NCI-H2171 (cell line): Measurements from ENCODE around the gene RHBDD2.
A peak's percentile ranks its signal among the peaks of the same experiment; 100 is the strongest.
"Not testable (repeated sequence)": the region's sequence is repeated elsewhere in the genome, so short reads cannot be mapped to it uniquely, and the experiment has no call there.

Experiments
- DNase-seq: peaks from one replicate; lab custom pipeline; 2025; lab: John Stamatoyannopoulos, UW

RHBDD2 gene

DNA sequence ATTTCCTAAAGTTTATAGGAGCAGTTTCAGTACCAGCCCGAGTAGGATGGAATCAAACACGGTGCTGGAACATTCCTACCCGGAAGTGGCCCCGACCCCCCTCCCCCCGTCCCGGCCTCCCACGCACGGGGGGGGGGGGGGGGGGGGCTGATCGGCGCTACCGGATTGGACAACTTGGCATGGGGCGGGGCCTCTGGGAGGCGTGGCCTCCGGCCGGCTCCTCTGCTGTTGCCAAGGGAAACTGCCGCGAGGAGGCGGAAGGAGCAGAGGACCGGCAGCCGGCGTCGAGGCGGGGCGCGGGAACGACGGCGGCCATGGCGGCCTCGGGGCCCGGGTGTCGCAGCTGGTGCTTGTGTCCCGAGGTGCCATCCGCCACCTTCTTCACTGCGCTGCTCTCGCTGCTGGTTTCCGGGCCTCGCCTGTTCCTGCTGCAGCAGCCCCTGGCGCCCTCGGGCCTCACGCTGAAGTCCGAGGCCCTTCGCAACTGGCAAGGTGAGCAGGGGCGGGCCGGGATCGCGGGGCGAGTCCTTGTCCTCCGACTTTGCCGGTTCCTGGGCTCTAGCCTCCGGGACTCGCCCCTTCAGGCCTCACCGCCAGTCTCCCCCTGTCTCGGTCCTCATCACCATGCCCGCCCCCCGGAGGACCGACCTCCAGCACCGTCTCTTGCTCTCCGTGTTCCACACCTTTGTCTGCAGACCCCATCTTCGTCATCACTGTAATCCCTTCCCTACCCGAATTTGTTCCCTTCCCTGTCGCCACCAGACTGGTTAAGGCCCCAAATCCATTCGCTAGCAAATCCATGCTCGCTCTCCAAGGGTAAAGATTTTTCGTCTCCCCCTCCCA lies at the start of gene RHBDD2:
TSS of gene RHBDD2 (plus strand) at position 266 of the 843 bp plus-strand sequence. CDS start at position 315, 49 bp downstream.
- peak; percentile 88 for DNase-seq

DNA sequence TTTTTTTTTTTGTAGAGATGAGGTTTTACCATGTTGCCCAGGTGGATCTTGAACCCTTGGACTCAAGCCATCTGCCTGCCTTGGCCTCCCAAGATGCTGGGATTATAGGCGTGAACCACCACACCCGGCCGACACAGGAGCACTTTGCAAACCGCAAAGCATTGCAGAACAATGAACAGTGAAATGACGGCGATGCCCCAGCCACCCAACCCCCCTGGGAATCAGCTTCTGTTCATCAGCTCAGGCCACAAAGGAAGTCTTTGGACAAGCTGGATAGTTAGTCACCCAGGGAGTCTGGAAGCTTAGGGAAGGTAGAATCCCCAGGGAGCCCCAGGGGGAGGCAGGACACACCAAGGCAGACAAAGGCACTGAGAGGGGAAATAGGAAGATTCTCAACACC lies 49.2 kb upstream of the RHBDD2 start:
- DNase-seq, result not testable (repeated sequence)

DNA sequence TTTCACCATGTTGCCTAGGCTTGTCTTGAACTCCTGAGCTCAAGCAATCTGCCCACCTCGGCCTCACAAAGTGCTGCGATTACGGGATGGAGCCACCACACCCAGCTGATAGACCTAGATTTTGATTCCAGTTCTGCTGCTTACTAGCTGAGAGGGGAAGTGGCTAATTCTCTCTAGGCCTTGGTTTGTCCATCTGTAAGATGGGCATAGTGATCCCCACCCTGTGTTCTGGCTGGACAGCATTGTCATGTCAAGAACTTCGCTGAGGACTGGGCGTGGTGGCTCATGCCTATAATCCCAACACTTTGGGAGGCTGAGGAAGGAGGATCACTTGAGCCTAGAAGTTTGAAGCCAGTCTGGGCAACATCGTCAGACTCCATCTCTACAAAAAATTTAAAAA lies 47.9 kb upstream of the RHBDD2 start:
- peak; percentile 19 for DNase-seq

DNA sequence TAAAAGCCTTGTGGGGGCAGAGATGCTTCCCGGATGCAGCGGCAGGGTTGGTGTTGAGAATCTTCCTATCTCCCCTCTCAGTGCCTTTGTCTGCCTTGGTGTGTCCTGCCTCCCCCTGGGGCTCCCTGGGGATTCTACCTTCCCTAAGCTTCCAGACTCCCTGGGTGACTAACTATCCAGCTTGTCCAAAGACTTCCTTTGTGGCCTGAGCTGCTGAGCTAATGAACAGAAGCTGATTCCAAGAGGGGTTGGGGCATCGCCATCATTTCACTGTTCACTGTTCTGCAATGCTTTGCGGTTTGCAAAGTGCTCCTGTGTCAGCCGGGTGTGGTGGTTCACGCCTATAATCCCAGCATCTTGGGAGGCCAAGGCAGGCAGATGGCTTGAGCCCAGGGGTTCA lies 45.2 kb upstream of the RHBDD2 start:
- DNase-seq, result not testable (repeated sequence)

DNA sequence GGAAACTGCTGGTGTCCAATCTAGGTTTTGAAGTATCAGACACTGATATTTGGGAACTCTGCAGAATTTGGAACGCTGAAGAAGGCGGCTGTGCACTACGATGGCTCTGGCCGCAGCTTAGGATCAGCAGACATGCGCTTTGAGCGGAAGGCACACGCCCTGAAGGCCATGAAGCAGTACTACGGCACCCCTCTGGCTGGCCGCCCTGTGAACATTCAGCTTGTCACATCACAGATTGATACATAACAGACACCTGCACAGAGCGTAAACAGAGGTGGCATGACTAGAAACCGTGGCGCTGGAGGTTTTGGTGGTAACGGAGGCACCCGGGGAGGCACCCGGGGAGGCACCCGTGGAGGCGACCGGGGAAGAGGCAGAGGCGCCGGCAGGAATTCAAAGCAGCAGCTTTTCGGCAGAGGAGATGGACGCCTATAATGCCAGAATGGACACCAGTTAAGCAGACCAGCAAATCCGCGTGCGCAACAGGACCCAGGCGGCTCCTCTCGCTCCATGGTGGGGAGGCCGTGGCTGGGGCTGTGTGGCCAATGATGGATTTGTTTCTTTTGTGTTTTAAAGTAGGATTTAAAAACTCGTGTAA lies 43.0 kb upstream of the RHBDD2 start:
- DNase-seq, result no peak

DNA sequence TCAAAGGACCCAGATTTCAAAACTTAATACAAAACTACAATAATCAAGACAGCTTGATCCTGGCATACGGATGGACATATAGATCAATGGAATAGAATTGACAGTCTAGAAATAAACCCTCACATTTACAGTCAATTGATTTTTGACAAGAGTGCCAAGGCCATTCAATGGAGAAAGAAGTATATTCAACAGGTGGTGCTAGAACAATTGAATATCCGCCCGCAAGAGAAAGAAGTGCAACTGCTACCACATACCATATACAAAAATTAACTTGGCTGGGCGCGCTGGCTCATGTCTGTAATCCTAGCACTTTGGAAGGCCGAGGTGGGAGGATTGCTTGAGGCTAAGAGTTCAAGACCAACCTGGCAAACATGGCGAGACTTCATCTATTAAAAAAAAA lies 42.0 kb upstream of the RHBDD2 start:
- no peak for DNase-seq

DNA sequence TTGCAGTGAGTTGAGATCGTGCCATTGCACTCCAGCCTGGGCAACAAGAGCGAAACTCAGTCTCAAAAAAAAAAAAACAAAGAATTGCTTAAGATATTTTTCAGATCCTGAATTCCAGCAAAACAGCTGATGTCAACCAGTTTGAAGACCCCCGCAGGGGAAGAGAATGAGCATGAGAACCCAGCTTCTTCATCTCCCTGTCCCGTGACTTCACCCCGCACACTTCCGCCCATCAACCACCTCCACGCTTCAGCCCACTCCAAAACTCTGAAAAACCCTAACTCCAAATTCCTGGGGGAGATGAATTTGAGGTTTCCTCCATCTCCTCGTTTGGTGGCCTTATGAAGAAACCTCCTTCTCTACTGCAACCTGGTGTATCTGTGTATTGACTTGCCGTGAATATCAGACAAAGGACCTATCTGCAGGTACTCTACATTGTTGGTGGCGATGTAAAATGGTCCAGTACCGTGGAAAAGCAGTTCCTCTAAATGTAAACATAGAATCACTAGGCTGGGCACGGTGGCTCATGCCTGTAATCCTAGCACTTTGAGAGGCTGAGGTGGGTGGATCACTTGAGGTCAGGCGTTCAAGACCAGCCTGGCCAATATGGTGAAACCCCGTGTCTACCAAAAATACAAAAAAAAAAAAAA lies 40.4 kb upstream of the RHBDD2 start:
- DNase-seq, result not testable (repeated sequence)

DNA sequence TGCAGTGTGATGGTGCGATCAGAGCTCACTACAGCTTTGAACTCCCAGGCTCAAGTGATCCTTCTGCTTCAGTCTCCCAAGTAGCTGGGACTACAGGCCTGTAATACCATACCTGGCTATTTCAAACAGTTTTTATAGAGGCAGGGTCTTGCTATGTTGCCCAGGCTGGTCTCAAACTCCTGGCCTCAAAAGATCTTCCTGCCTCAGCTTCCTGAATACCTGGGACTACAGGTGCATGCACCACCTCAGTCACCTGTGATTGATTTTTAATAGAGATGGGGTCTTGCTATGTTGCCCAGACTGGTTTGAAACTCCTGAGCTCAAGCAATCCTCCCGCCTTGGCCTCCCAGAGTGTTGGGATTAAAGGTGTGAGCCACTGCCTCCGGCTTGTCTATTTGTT lies 38.8 kb upstream of the RHBDD2 start:
- no peak for DNase-seq

DNA sequence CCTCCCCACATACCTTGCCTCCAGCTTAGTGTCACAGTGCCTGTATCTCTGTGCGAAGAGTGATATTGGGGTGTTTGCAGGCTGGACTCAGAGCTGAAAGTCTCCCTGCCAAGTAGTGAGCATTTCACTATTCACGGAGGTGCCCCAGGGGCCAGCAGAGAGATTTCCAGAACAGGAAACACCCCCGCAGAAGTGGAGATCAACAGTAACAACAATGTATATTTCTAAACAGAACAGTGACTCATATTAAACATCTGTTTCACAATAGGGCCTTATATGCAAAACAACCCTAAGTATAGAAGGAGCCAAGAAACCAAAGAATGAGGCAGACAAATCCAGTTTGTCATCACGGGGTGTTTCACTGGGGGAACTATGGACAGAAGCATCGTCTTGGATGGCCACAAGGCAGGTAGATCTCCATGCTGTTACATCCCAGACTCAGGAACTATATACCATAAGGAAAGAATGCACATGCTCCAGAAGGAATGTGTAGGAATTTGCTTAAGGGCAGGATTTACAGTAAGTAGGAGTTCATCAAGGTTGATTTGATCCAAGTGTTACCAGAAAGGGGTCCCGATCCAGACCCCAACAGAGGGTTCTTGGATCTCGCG lies 35.9 kb upstream of the RHBDD2 start:
- no peak for DNase-seq

DNA sequence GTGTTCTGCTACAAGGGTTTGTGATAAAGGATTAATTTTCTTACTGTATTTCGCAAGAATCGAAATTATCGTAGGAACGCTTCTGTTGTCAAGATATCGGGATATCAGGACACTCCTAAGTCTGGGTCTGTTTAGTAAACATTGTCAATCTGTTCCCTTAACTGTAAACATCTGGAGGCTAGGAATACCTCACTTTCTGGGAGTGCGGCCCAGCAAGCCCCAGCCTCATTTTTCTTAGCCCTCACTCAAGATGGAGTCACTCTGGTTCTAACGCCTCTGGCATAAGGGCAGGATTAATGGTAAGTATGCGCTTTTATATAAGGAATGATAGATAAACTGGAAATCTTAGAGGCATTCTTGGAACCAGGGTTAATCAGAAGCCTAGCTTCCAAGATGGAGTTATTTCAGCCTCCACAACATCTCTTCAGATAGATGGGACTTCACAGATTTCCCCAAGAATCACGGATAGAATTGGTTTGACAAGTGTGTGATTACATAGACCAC lies 35.2 kb upstream of the RHBDD2 start:
- no peak for DNase-seq

DNA sequence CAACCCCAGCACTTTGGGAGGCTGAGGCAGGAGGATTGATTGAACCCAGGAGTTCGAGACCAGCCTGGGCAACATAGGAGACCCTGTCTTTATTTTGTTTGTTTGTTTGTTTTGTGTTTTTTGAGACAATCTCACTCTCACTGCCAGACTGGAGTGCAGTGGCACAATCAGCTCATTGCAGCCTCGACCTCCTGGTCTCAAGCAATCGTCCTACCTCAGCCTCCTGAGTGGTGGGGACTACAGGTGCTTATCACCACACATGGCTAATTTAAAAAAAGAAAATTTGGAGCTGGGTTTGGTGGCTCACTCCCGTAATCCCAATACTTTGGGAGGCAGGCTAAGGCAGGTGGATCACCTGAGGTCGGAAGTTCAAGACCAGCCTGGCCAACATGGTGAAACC lies 34.7 kb upstream of the RHBDD2 start:
- DNase-seq, result no peak

DNA sequence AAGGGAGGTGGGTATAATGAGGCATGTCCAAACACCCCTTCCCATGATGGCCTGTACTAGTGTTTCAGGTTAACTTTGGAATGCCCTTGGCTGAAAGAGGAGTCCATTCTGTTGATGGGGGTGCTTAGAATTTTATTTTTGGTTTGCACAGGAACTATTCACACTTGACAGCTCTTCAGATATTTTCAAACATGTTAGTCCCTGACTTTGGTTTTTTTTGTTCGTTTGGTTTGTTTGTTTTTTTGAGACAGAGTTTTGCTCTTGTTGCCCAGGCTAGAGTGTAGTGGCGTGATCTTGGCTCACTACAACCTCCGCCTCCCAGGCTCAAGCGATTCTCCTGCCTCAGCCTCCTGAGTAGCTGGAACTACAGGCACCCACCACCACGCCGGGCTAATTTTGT lies 33.7 kb upstream of the RHBDD2 start:
- DNase-seq, result not testable (repeated sequence)

DNA sequence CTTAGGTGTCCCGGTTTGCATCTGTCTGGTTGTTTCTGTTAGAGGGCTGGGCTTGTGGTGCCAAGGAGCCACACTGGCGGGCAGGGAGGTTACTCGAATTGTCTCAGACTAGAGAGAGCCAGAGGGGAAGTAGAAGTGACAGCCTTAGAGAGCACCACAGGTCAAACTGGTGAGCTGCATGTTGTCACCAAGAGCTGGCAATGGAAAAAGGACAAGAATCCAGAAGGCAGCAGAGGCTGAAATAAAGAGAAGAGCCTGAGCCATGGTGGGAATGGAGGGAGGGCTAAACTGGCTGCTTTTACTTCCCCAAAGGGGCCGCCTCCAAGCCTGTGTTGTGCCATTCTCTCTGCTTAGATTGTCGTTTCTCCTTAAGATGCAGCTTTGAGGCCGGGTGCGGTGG lies 31.1 kb upstream of the RHBDD2 start:
- DNase-seq, result no peak

DNA sequence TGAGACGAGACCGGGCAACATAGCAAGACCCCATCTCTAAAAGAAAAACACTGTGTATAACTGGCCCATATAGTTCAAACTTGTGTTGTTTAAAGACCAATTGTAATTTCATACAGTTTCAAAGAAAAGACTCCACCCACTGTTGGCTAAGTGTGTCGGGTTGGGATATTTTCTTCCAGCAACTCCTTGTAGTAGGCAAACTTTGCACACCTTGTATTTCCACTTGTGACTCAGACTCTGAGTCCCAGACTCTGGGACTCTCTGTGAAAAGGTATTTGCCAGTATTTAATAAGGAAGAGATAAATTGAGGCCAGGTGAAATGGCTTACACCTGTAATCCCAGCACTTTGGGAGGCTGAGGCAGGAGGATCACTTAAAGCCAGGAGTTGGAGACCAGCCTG lies 29.3 kb upstream of the RHBDD2 start:
- no peak for DNase-seq

DNA sequence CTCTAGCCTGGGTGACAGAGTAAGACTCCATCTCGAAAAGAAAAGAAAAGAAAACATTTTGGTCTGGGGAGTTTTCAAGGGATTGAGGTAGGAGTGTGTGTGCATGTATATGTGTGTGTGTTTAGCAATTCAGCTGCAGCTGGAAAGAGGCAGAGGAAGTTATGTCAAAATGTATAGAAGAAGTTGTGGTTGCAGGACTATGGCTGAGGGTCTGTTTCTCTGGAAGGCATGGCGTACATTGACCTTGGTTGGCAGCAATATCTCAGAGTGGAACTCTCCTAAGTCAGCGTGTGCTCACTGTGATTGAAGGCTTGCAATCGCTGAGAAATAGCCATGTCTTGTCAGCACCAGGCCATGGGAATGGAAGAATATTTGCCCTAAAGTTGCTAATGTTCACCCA lies 28.6 kb upstream of the RHBDD2 start:
- no peak for DNase-seq

DNA sequence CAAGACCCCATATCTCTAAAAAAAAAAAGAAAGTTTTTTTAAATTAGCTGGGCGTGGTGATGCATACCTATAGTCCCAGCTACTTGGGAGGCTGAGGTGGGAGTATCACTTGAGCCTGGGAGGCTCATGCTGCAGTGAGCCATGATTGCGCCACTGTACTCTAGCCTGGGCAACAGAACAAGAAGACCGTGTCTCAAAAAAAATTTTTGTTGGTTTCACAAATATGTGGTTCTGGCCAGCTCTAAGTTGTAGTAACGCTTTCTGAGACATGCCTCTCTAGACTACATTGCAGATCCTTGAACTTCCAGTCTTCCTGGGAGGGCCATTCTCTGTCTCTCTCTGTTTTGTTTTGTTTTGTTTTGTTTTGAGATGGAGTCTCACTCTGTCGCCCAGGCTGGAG lies 24.6 kb upstream of the RHBDD2 start:
- DNase-seq, result no peak

DNA sequence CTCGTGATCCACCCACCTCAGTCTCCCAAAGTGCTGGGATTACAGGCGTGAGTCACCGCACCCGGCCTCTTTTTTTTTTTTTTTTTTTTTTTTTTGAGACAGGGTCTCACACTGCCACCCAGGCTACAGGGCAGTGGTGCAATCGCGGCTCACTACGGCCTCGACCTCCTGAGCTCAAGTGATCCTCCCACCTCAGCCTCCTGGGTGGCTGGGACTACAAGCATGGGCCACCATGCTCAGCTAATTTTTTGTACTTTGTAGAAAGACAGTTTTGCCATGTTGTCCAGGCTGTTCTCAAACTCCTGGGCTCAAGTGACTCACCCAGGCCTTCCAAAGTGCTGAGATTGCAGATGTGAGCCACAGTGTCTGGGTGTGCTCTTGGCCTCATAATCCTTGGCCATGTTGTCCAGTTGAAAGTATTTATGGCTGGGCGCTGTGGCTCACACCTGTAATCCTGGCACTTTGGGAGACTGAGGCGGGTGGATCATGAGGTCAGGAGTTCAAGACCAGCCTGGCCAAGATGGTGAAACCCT lies 24.0 kb upstream of the RHBDD2 start:
- not testable (repeated sequence) for DNase-seq

DNA sequence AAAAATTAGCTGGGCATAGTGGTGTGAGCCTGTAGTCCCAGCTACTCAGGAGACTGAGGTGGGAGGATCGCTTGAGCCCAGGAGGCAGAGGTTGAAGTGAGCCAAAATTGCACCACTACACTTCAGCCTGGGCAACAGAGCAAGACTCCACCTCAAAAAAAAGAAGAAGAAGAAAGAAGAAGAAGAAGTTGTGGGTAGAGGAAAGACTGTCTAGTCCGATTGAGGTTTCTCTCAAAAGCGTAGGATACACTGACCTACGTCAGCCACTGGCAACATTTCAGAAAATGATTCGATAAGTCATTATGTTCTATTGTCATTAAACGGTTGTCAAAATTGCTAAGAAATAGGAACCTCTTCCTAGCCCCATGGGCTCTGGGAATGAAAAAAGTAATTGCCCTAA lies 22.3 kb upstream of the RHBDD2 start:
- no peak for DNase-seq

DNA sequence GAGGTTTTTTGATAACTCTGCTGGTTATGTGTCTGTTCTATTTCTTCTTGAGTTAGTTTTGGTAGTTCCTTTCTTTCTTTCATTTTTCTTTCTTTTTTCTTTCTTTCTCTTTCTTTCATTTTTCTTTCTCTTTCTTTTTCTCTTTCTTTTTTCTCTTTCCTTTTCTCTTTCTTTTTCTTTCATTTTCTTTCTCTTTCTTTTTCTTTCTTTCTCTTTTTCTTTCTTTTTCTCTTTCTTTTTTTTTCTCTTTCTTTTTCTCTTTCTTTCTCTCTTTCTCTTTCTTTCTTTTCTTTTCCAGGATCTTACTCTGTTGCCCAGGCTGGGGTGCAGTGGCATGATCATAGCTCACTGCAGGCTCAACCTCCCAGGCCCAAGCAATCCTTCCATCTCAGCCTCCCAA lies 20.4 kb upstream of the RHBDD2 start:
- DNase-seq, result no peak

DNA sequence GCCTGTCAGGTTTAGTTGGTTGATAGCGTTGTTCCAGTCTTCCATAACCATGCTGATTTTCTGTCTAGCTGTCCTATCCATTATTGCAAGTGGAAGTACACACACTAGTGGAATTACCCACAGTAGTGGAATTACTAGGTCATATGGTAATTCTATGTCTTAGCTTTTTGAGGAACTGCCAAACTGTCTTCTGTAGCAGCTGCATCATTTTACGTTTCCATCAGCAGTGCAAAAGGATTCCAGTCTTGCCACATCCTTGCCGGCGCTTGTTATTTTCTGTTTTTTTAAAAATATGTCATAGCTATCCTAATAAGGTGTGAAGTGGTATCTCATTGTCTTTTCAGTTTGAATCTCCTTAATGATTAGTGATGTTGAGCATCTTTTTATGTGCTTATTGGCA lies 17.2 kb upstream of the RHBDD2 start:
- DNase-seq, result no peak

DNA sequence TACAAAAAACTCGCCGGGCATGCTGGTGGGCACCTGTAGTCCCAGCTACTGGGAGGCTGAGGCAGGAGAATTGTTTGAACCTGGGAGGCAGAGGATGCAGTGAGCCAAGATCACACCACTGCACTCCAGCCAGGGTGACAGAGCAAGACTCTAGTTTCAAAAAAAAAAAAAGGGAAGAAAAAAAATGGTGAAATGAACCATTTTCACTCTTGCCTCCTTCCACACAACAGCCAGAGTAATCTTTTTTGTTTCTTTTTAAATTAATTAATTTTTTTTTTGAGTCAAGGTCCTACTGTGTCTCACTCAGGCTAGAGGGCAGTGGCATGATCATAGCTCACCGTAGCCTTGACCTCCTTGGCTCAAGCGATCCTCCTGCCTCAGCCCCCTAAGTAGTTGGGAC lies 14.6 kb upstream of the RHBDD2 start:
- DNase-seq, result not testable (repeated sequence)

DNA sequence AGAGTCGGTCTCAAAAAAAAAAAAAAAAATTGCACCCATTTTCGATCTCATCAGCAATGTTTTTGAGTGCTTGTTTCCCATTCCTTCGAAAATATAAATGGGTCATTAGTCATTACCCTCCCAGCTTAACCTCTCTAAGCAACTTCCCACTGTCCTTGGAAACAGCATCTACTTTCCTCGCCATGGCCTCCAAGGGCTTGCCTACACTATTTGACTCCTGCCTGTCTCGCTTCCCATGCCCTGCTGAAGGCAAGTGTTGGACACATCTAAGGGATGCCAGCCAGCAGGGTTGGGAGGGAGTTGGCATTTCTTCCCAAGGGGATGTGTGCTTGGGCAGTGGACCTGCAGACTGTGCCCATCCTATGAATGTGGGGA lies 12.7 kb upstream of the RHBDD2 start:
- DNase-seq, result no peak
